H1 (cell line): ENCODE measurements around the gene ARHGAP4. TPM values are rescaled to one million over a fixed set of nuclear protein-coding genes. Genes with fewer than 3 reads are reported as not detected.

Source experiments
- ASH2L ChIP-seq: fragments of 200-600, 300-600 bp; sonication (generic); IDR thresholded peaks from one replicate; pipeline ENCODE4 v1.7.1; 2017; ENCODE audit warnings: low read length
- ATF2 ChIP-seq: IDR thresholded peaks from 2 replicates; pipeline ENCODE4 v1.6.1; 2012; ENCODE audit warnings: low read length, inconsistent platforms
- CBX8 ChIP-seq: fragments of 300-800, 300-1000 bp; sonication (generic); IDR thresholded peaks from 2 replicates; pipeline ENCODE4 v1.7.1; 2016; ENCODE audit warnings: low read depth, low read length, borderline replicate concordance
- POLR2A ChIP-seq, 2 experiments: IDR thresholded peaks; 1 replicate in 1 of 2; 2 replicates in 1 of 2; pipeline ENCODE4 v1.6.1; 2011; ENCODE audit warnings: low read depth in 2 of 2, low read length in 2 of 2, mild to moderate bottlenecking in 2 of 2; ENCODE audit errors: control extremely low read depth in 1 of 2
- RAD21 ChIP-seq, 2 experiments: IDR thresholded peaks in 1 of 2; conservative IDR thresholded peaks in 1 of 2; 2 replicates each; pipeline ENCODE4 v1.6.1; 2011; ENCODE audit warnings: low read depth in 2 of 2, low read length in 2 of 2, improper control_type of control experiment in 1 of 2, inconsistent platforms in 1 of 2, mild to moderate bottlenecking in 1 of 2, moderate library complexity in 1 of 2
- RBBP5 ChIP-seq: IDR thresholded peaks from 2 replicates; pipeline ENCODE4 v1.7.1; 2012; ENCODE audit warnings: low read depth, mild to moderate bottlenecking, inconsistent platforms, low read length, moderate library complexity, borderline replicate concordance
- polyA plus RNA-seq, 7 experiments: library from polyadenylated mRNA; depleted of rRNA in 3 of 7; stranded (reverse) in 5 of 7; unstranded in 2 of 7; fragments of >200 nt in 5 of 7; fragments of 200-250 nt in 2 of 7; gene quantifications; 1 replicate in 5 of 7; 2 replicates in 1 of 7; 4 replicates in 1 of 7; pipeline versions ENCODE4 v1.2.1 to v1.2.3, GENCODE V29; 2011 to 2013; ENCODE audit warnings: missing spikeins in 2 of 7, mixed read lengths in 2 of 7
- total RNA-seq: library from RNA; stranded (reverse); fragmentation: NEBNext Ultra II Directional; extraction: Animal tissue kit (Norgen Biotek cat#: 25700); gene quantifications from 2 replicates; pipeline ENCODE4 v1.2.1, GENCODE V29; 2021

ARHGAP4 gene
- total and polyA plus RNA-seq, 2 of the 8 experiments (the other 6 are each of a cell fraction or from before 2014, with no cell fraction given) = 23.9 to 26.0 TPM

- TF ChIP-seq ATF2 (no peak), RBBP5 (no peak), RAD21 (IDR thresholded peaks at IDR 0.05 in 1 of 2, conservative IDR thresholded peaks at IDR 0.05 in 1 of 2; ENCODE audit: low read depth in 2 of 2, low read length in 2 of 2) (no peak), CBX8 (no peak), POLR2A (IDR thresholded peaks at IDR 0.05; ENCODE audit: control extremely low read depth in 1 of 2, low read depth in 2 of 2, low read length in 2 of 2) (no peak), ASH2L (no peak)
These were observed 52.0 kb downstream of the ARHGAP4 start (continued) for GRCh38 chrX:153874085-153874365.
